Measurements from ENCODE around the gene ACAP2.

The ACAP2 gene

DNA sequence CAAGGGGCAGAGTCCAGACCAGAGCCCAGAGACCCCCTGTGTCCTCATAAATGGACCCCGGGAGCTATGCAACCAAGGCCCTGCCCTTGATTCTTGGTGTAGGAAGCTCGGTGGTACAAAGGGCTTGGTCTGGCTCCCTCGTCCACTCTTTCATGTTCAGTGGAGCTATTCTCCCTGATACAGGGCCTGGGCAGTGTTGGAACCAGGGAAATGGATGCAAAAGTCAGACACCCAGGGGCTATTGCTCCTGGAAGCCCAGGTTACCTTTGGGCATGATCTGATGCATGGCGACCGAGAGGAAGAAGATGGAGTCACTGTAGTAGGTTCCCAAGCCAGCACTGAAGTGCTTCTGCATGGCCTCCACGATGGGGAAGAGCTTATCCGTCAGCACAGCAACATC is 216.4 kb downstream of the ACAP2 start:
- Histone ChIP-seq H3K4me3 (ENCODE audit: low read depth, low read length) (no peak overlapping the region), H3K36me3 (no peaks in the 10 kb centered on the region; the same call in 1 of the 2 replicates), H3K27me3 (no peaks in the 10 kb centered on the region), H3K9me3 (no peaks in the 10 kb centered on the region), H3K4me1 (peaks cover 4% of the 10 kb centered on the region; the same call in 1 of the 2 replicates)
- TF ChIP-seq, protein P1, sequence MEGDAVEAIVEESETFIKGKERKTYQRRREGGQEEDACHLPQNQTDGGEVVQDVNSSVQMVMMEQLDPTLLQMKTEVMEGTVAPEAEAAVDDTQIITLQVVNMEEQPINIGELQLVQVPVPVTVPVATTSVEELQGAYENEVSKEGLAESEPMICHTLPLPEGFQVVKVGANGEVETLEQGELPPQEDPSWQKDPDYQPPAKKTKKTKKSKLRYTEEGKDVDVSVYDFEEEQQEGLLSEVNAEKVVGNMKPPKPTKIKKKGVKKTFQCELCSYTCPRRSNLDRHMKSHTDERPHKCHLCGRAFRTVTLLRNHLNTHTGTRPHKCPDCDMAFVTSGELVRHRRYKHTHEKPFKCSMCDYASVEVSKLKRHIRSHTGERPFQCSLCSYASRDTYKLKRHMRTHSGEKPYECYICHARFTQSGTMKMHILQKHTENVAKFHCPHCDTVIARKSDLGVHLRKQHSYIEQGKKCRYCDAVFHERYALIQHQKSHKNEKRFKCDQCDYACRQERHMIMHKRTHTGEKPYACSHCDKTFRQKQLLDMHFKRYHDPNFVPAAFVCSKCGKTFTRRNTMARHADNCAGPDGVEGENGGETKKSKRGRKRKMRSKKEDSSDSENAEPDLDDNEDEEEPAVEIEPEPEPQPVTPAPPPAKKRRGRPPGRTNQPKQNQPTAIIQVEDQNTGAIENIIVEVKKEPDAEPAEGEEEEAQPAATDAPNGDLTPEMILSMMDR (IDR thresholded peaks at IDR 0.05; ENCODE audit: low read depth, low read length), result no peak
- DNase-seq, result no peak

DNA sequence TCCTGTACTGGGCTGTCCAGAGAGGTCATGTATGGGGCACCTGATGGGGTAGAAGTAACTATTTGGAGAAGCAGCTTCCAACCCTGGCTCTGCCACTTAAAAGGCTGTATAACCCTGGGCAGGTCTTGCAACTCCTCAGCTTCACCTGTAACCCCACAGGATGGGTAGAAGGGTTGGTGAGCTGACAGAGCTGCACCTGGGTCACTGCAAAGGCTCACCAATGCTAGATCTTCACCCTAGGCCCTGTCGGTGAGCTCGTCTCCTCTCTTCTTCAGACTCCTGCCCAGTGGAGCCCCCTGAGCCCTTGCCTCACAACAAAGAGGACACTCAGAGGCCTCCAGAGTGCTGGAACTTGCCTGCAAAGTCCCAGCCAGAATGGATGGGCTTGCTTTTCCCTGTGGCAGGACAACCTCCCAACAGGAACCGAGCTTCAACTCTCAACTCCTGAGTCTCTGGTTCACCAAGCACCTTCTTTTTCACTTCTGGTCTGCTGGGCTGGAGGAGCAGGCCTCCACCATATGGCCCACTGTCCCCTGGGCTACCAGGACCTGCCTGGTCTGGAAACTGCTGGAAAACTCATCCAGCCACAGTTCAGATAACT is 217.7 kb downstream of the ACAP2 start:
- DNase-seq, result no peak
- H3K9me3 ChIP-seq, result no peaks in the 10 kb centered on the region
- TF ChIP-seq, protein P1 (IDR thresholded peaks at IDR 0.05; ENCODE audit: low read depth, low read length), result no peak

More for the DNA sequence above, 217.7 kb downstream of the ACAP2 start:
- H3K27me3 ChIP-seq, result no peaks in the 10 kb centered on the region
- H3K4me1 ChIP-seq, result peaks cover 7% of the 10 kb centered on the region
- no peaks in the 10 kb centered on the region; the same call in 1 of the 2 replicates for H3K36me3 ChIP-seq
- no peak overlapping the region for H3K4me3 ChIP-seq (ENCODE audit: low read depth, low read length)

All from BE2C (cell line).